GM10266 (cell line): ENCODE data around the gene FUT8.
"Not testable (repeated sequence)": the region's sequence is repeated elsewhere in the genome, so short reads cannot be mapped to it uniquely, and the experiment has no call there.

Experiments
- DNase-seq: peaks from one replicate; pipeline ENCODE4 v3.0.0; 2012; ENCODE audit errors: extremely low spot score
- CTCF ChIP-seq: IDR thresholded peaks from 2 replicates; pipeline ENCODE4 v1.5.1; 2012; ENCODE audit warnings: mild to moderate bottlenecking, low read depth; ENCODE audit not compliant: control insufficient read depth, insufficient read depth; ENCODE audit errors: missing control alignments

FUT8 gene

GRCh38 chr14:65425885-65426284 is 13.4 kb downstream of the FUT8 start:
- no peak for TF ChIP-seq CTCF
- no peak for DNase-seq

GRCh38 chr14:65426902-65427301 is 14.4 kb downstream of the FUT8 start:
- DNase-seq, result not testable (repeated sequence)

GRCh38 chr14:65428691-65429090 is 16.2 kb downstream of the FUT8 start:
- DNase-seq, result no peak
- no peak for TF ChIP-seq CTCF

GRCh38 chr14:65429757-65430156 is 17.2 kb downstream of the FUT8 start:
- no peak for DNase-seq
- no peak for TF ChIP-seq CTCF

- no peak for DNase-seq
- no peak for TF ChIP-seq CTCF
These were observed 18.7 kb downstream of the FUT8 start for GRCh38 chr14:65431245-65431644.

- TF ChIP-seq CTCF, result no peak
- no peak for DNase-seq
These were observed 19.4 kb downstream of the FUT8 start for GRCh38 chr14:65431951-65432350.

GRCh38 chr14:65432361-65432948 is 19.9 kb downstream of the FUT8 start:
- no peak for DNase-seq

More at GRCh38 chr14:65432361-65432948, 19.9 kb downstream of the FUT8 start:
- no peak for TF ChIP-seq CTCF
